PC-3 (cell line): Measurements from ENCODE around the gene NRCAM.

Experiments
- EZH2 ChIP-seq: fragments of 300-600 bp; sonication (generic); IDR thresholded peaks from one replicate; pipeline ENCODE4 v1.6.1; 2017; ENCODE audit warnings: antibody characterized with exemption, mild to moderate bottlenecking, low read length; ENCODE audit not compliant: unreplicated experiment
- EZH2phosphoT487 ChIP-seq: fragments of 300-600 bp; sonication (generic); IDR thresholded peaks from 2 replicates; pipeline ENCODE4 v1.6.1; 2018; ENCODE audit warnings: mild to moderate bottlenecking, antibody characterized with exemption, low read length, borderline replicate concordance
- TF ChIP-seq, protein P1 (sequence below): fragments of 300-600 bp; sonication (generic); conservative IDR thresholded peaks from 2 replicates; pipeline ENCODE4 v1.5.1; 2017; ENCODE audit warnings: antibody characterized with exemption, low read depth, mild to moderate bottlenecking, low read length

DNA sequence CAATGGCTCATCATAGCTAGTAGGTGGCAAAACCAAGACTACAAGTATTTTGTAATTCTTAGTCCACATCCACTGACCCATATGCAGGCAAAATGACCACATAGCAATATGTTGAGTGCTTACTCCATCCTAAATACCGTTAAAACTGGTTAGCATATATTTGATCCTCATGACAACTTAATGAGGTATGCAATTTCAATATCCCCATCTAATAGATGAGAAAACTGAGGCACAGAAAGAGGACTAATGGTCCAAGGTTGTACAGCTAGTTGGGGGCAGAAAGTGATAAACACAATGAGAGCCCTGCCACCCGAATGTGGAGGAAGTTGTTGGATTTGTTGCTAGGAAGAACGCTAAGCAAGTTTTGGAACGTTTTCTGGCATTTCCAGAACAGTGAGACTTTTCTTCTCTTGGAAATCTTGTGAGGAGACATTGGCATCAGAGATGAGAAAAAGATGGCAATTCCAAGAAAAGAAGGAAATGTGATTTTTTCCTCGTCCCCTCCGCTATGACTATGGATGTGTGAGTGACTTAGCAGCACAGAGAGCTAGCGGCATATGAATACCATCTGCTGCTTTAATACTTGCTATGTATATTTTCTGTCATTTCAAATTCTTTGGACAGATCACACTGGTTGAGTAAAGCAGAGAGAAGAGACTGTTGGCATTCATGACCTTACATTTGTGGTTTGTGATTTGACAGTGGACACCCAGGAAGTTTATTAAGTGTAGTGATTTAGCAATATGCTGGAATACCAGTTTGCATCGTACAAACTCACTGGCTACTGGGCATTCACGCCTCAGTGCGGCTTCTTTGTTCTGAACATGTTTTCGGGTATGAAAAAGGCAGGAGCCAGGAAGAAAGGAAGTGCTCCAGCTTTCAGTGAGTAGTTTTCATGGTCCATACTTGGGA lies 51.5 kb downstream of the NRCAM start:
- TF ChIP-seq, protein P1, sequence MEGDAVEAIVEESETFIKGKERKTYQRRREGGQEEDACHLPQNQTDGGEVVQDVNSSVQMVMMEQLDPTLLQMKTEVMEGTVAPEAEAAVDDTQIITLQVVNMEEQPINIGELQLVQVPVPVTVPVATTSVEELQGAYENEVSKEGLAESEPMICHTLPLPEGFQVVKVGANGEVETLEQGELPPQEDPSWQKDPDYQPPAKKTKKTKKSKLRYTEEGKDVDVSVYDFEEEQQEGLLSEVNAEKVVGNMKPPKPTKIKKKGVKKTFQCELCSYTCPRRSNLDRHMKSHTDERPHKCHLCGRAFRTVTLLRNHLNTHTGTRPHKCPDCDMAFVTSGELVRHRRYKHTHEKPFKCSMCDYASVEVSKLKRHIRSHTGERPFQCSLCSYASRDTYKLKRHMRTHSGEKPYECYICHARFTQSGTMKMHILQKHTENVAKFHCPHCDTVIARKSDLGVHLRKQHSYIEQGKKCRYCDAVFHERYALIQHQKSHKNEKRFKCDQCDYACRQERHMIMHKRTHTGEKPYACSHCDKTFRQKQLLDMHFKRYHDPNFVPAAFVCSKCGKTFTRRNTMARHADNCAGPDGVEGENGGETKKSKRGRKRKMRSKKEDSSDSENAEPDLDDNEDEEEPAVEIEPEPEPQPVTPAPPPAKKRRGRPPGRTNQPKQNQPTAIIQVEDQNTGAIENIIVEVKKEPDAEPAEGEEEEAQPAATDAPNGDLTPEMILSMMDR: no peak
- TF ChIP-seq EZH2 (no peak), EZH2phosphoT487 (no peak)
